Cardiac muscle cell (in vitro differentiated cells and primary cell): ENCODE data around the gene NLRP8. TPM values are rescaled to one million over a fixed set of nuclear protein-coding genes. Genes with fewer than 3 reads are reported as not detected.

Experiments
- DNase-seq, 2 donors: peaks; one replicate each; pipeline versions ENCODE4 v3.0.0 to v3.0.0-alpha.2; 2010 to 2017; ENCODE audit warnings: low read depth in 1 of 2, low spot score in 1 of 2
- H3K27ac ChIP-seq: fragments of 200-600 bp; sonication (generic); 2 replicates; pipeline ENCODE4 v1.5.1; 2016
- H3K27me3 ChIP-seq: fragments of 200-600 bp; sonication (generic); 2 replicates; pipeline ENCODE4 v1.6.0; 2016; ENCODE audit warnings: control low read depth
- H3K36me3 ChIP-seq: fragments of 200-600 bp; sonication (generic); 2 replicates; pipeline ENCODE4 v1.5.1; 2016; ENCODE audit warnings: control low read depth
- H3K4me1 ChIP-seq: fragments of 200-600 bp; sonication (generic); 2 replicates; pipeline ENCODE4 v1.8.1; 2017; ENCODE audit warnings: low read depth, mild to moderate bottlenecking, mixed run types
- H3K4me3 ChIP-seq: fragments of 200-600 bp; sonication (generic); 2 replicates; pipeline ENCODE4 v1.5.1; 2016; ENCODE audit warnings: mild to moderate bottlenecking
- H3K9me3 ChIP-seq: fragments of 200-600 bp; sonication (generic); 2 replicates; pipeline ENCODE4 v1.5.1; 2017; ENCODE audit warnings: low read depth, mild to moderate bottlenecking, control low read depth
- CTCF ChIP-seq: IDR thresholded peaks from 2 replicates; pipeline ENCODE4 v1.5.1; 2012; ENCODE audit warnings: low read depth, mild to moderate bottlenecking, low read length
- polyA plus RNA-seq: library from polyadenylated mRNA; unstranded; fragments of >200 nt; fragmentation: Nextera tagmentation; extraction: Ambion mirVana; gene quantifications from 2 replicates; pipeline ENCODE4 v1.2.1, GENCODE V29; 2016
- total RNA-seq: library from RNA; depleted of rRNA; stranded (reverse); fragments of >200 nt; gene quantifications from 2 replicates; pipeline ENCODE4 v1.2.3, GENCODE V29; 2016

Gene NLRP8
- total and polyA plus RNA-seq, 2 experiments from 2014 or later, result not detected

GRCh38 chr19:55973982-55974381 is 26.4 kb downstream of the NLRP8 start:
- no peaks in the 10 kb centered on the region for H3K36me3 ChIP-seq
- no peak for TF ChIP-seq CTCF
- peaks cover 3% of the 10 kb centered on the region for H3K9me3 ChIP-seq
- H3K27me3 ChIP-seq, result no peaks in the 10 kb centered on the region
- no peak overlapping the region for H3K4me3 ChIP-seq
- H3K4me1 ChIP-seq, result no peaks in the 10 kb centered on the region
- DNase-seq, result no peak
- H3K27ac ChIP-seq, result no peak overlapping the region

- Histone ChIP-seq H3K4me1 (no peaks in the 10 kb centered on the region), H3K4me3 (no peak overlapping the region), H3K36me3 (no peaks in the 10 kb centered on the region), H3K9me3 (peaks cover 3% of the 10 kb centered on the region), H3K27me3 (no peaks in the 10 kb centered on the region), H3K27ac (no peak overlapping the region)
- DNase-seq, result no peak
- no peak for TF ChIP-seq CTCF
These were observed 32.8 kb downstream of the NLRP8 start for GRCh38 chr19:55980415-55980814.

- H3K36me3 ChIP-seq, result no peaks in the 10 kb centered on the region
- H3K27me3 ChIP-seq, result no peaks in the 10 kb centered on the region
- H3K4me1 ChIP-seq, result no peaks in the 10 kb centered on the region
- no peak overlapping the region for H3K4me3 ChIP-seq
- DNase-seq, result no peak
- H3K27ac ChIP-seq, result no peak overlapping the region
- TF ChIP-seq CTCF, result no peak
- no peaks in the 10 kb centered on the region for H3K9me3 ChIP-seq
These were observed 37.6 kb downstream of the NLRP8 start for GRCh38 chr19:55985254-55985653.

GRCh38 chr19:55986487-55986886 is 38.9 kb downstream of the NLRP8 start, which contains the start of gene NLRP5:
NLRP5 (plus strand) TSS chr19:55986775.
- no peak for TF ChIP-seq CTCF
- Histone ChIP-seq H3K9me3 (no peaks in the 10 kb centered on the region), H3K27ac (no peak within 1 kb of the TSS), H3K36me3 (no peaks in the 10 kb centered on the region), H3K4me3 (no peak within 1 kb of the TSS), H3K4me1 (no peaks in the 10 kb centered on the region), H3K27me3 (no peaks in the 10 kb centered on the region)
- no peak for DNase-seq

GRCh38 chr19:55990831-55991230 is 43.2 kb downstream of the NLRP8 start:
- Histone ChIP-seq H3K4me3 (no peak overlapping the region), H3K27ac (no peak overlapping the region), H3K9me3 (no peaks in the 10 kb centered on the region), H3K36me3 (no peaks in the 10 kb centered on the region), H3K4me1 (no peaks in the 10 kb centered on the region), H3K27me3 (no peaks in the 10 kb centered on the region)
- no peak for TF ChIP-seq CTCF
- DNase-seq, result no peak

- Histone ChIP-seq H3K27me3 (no peaks in the 10 kb centered on the region), H3K9me3 (no peaks in the 10 kb centered on the region), H3K4me3 (no peak overlapping the region), H3K4me1 (no peaks in the 10 kb centered on the region), H3K27ac (no peak overlapping the region), H3K36me3 (no peaks in the 10 kb centered on the region)
- DNase-seq, result no peak
- TF ChIP-seq CTCF, result no peak
These were observed 45.9 kb downstream of the NLRP8 start for GRCh38 chr19:55993492-55993891.
